Parathyroid adenoma (tissue), 2 donors: Measurements from ENCODE around the gene ANGPTL3.

Experiments
- H2AFZ ChIP-seq: fragments of 300-600 bp; sonication (generic); one replicate; pipeline ENCODE4 v1.7.0; 2017; ENCODE audit warnings: antibody characterized with exemption, mild to moderate bottlenecking
- H3K27ac ChIP-seq: fragments of 300-600 bp; sonication (generic); one replicate; pipeline ENCODE4 v1.7.0; 2017
- H3K27me3 ChIP-seq: fragments of 300-600 bp; sonication (generic); one replicate; pipeline ENCODE4 v1.7.0; 2017; ENCODE audit warnings: low read length; ENCODE audit not compliant: control insufficient read depth, insufficient read depth
- H3K36me3 ChIP-seq: fragments of 300-600 bp; sonication (generic); one replicate; pipeline ENCODE4 v1.7.0; 2017; ENCODE audit warnings: low read length; ENCODE audit not compliant: control insufficient read depth, insufficient read depth
- H3K4me1 ChIP-seq: fragments of 300-600 bp; sonication (generic); one replicate; pipeline ENCODE4 v1.7.0; 2017; ENCODE audit warnings: control low read depth
- H3K4me2 ChIP-seq: fragments of 300-600 bp; sonication (generic); one replicate; pipeline ENCODE4 v1.7.0; 2017; ENCODE audit warnings: low read length
- H3K4me3 ChIP-seq: fragments of 300-600 bp; sonication (generic); one replicate; pipeline ENCODE4 v1.7.0; 2017; ENCODE audit warnings: low read depth, low read length
- H3K79me2 ChIP-seq: fragments of 300-600 bp; sonication (generic); one replicate; pipeline ENCODE4 v1.7.0; 2017; ENCODE audit warnings: control low read depth
- H3K9ac ChIP-seq: fragments of 300-600 bp; sonication (generic); one replicate; pipeline ENCODE4 v1.7.0; 2017; ENCODE audit warnings: mild to moderate bottlenecking
- H3K9me3 ChIP-seq: fragments of 300-600 bp; sonication (generic); one replicate; pipeline ENCODE4 v1.7.0; 2017; ENCODE audit warnings: low read length; ENCODE audit not compliant: control insufficient read depth
- TF ChIP-seq, protein P1 (sequence below): fragments of 300-600 bp; sonication (generic); IDR thresholded peaks from one replicate; pipeline ENCODE4 v1.7.0; 2017; ENCODE audit warnings: antibody characterized with exemption, mild to moderate bottlenecking
- donor health status: primary hyperparathyroidism.

The ANGPTL3 gene

DNA sequence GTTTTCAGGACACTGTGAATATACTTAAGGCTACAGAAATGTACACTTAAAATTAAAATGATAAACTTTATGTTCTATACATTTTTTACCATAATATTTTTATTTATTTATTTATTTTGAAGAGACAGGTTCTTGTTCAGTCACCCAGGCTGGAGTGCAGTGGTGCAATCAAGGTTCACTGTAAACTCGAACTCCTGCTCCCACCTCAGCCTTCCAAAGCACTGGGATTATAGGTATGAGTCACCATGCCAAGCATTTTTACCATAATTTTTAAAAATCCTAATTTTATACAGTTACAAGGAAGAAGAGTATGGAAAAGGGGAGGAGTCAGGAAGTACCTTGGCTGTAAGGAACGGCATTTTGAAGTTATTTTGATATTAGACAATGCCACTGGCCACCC, 23.6 kb upstream of the ANGPTL3 start:
- Histone ChIP-seq H3K27me3 (no peaks in the 10 kb centered on the region), H3K4me3 (no peak overlapping the region), H3K9me3 (no peaks in the 10 kb centered on the region), H2AFZ (no peak overlapping the region), H3K4me1 (no peaks in the 10 kb centered on the region), H3K79me2 (no peaks in the 10 kb centered on the region), H3K9ac (no peak overlapping the region), H3K36me3 (no peaks in the 10 kb centered on the region), H3K4me2 (no peak overlapping the region), H3K27ac (no peak overlapping the region)
- TF ChIP-seq, protein P1, sequence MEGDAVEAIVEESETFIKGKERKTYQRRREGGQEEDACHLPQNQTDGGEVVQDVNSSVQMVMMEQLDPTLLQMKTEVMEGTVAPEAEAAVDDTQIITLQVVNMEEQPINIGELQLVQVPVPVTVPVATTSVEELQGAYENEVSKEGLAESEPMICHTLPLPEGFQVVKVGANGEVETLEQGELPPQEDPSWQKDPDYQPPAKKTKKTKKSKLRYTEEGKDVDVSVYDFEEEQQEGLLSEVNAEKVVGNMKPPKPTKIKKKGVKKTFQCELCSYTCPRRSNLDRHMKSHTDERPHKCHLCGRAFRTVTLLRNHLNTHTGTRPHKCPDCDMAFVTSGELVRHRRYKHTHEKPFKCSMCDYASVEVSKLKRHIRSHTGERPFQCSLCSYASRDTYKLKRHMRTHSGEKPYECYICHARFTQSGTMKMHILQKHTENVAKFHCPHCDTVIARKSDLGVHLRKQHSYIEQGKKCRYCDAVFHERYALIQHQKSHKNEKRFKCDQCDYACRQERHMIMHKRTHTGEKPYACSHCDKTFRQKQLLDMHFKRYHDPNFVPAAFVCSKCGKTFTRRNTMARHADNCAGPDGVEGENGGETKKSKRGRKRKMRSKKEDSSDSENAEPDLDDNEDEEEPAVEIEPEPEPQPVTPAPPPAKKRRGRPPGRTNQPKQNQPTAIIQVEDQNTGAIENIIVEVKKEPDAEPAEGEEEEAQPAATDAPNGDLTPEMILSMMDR, result no peak

DNA sequence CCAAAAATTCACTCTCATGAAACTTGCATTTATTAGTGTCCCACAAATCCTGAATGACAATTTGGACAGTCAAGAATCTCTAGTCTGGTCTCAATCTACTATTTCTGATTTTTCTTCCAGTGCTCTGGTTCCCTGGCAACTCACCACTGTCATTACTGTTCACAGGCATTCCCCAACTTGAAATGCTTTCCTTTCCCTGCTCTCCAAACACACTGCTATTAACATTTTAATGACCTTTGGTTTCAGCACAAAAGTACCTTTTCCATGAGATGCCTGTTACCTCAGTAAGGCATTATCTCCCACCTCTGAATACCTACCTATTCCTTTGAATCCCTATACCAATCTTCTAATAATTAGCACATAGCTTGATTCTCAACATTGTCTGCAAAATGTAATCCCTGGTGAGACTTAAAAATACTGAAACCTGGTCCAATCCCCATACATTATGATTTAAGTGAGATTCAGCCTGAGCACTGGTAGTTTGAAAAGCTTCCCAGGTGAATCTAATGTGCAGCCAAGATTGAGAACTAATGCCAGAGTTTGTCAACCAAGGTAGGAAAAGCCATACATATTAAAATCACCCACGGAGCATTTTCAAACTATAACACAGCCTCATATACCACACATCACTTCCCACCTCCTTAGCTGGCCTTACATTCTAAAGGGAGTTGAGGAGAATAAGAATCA, 11.7 kb upstream of the ANGPTL3 start:
- Histone ChIP-seq H3K36me3 (peaks cover 2% of the 10 kb centered on the region), H3K27ac (no peak overlapping the region)

DNA sequence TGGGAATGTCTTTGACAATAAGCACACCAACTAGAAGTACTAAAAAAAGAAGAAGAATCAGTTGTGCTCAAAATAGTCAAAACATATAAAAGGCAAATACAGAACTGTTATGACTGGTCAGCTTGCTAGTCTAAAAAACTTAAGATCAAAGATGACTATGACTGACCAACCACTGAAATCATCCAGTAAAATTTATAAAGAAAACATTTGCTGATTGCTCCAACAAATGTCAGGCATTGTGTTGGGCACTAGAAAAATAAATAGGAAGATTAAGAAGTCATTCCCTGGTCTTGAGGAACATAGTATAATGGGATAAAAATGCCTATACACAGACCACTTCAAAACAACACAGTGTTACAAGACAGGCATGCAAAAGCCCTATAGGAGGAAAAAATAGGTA, 9.3 kb upstream of the ANGPTL3 start:
- TF ChIP-seq, protein P1, result no peak
- Histone ChIP-seq H3K4me3 (no peak overlapping the region), H3K9me3 (no peaks in the 10 kb centered on the region), H3K9ac (no peak overlapping the region), H3K36me3 (peaks cover 2% of the 10 kb centered on the region), H2AFZ (no peak overlapping the region), H3K79me2 (no peaks in the 10 kb centered on the region), H3K27me3 (no peaks in the 10 kb centered on the region), H3K4me1 (no peaks in the 10 kb centered on the region), H3K27ac (no peak overlapping the region), H3K4me2 (no peak overlapping the region)

More for the DNA sequence above, 11.7 kb upstream of the ANGPTL3 start:
- Histone ChIP-seq H3K4me2 (no peak overlapping the region), H3K79me2 (no peaks in the 10 kb centered on the region), H2AFZ (no peak overlapping the region), H3K9ac (no peak overlapping the region), H3K27me3 (no peaks in the 10 kb centered on the region), H3K4me3 (no peak overlapping the region), H3K4me1 (no peaks in the 10 kb centered on the region), H3K9me3 (no peaks in the 10 kb centered on the region)
- TF ChIP-seq, protein P1, result no peak

DNA sequence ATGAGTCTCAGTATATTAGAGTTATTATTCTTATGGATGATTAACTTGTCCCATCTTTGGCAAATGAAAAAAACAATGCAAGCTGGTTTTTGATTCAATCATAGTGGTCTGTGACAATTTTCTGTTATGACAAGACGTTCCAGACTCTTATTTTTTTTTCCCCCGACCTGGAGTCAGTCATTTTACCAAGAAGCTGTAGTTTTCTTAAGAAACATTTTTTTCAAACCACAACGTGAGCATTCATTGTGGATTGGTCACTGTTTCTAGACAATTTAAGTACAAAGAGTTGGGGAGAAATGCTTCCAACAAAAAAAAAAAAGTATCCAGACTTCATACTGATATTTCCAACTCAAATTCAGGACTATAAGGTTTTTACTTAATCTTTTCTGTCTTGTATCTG, 8.0 kb upstream of the ANGPTL3 start:
- TF ChIP-seq, protein P1, result no peak
- Histone ChIP-seq H3K4me3 (no peak overlapping the region), H3K36me3 (peaks cover 2% of the 10 kb centered on the region), H3K9ac (no peak overlapping the region), H3K79me2 (no peaks in the 10 kb centered on the region), H2AFZ (no peak overlapping the region), H3K4me2 (no peak overlapping the region), H3K9me3 (no peaks in the 10 kb centered on the region), H3K27me3 (no peaks in the 10 kb centered on the region), H3K27ac (no peak overlapping the region), H3K4me1 (no peaks in the 10 kb centered on the region)
